BJ (cell line): ENCODE data around the gene NIPBL. TPM values are rescaled to one million over a fixed set of nuclear protein-coding genes. Genes with fewer than 3 reads are reported as not detected.

Experiments used
- CTCF ChIA-PET: fragments of 350-600 bp; formaldehyde crosslinking; extraction: SDS; loops from one replicate; lab custom pipeline; 2021; ENCODE audit warnings: antibody characterized with exemption, inconsistent platforms; lab: Yijun Ruan, JAX
- POLR2A ChIA-PET: fragments of 300-600 bp; sonication (Branson Sonifier 250); formaldehyde crosslinking; extraction: SDS; loops from one replicate; lab custom pipeline; 2021; ENCODE audit warnings: antibody characterized with exemption; lab: Charles Lee
- DNase-seq: peaks from one replicate; pipeline ENCODE4 v3.0.0-alpha.2; 2011; ENCODE audit warnings: low read depth
- H3K27me3 ChIP-seq: 2 replicates; pipeline ENCODE4 v1.6.0; 2011; ENCODE audit warnings: low read length; ENCODE audit not compliant: control insufficient read depth, insufficient read depth
- H3K36me3 ChIP-seq: 2 replicates; pipeline ENCODE4 v1.5.1; 2011; ENCODE audit warnings: low read length; ENCODE audit not compliant: control insufficient read depth, insufficient read depth
- H3K4me3 ChIP-seq: 2 replicates; pipeline ENCODE4 v1.5.1; 2011; ENCODE audit warnings: low read depth, mild to moderate bottlenecking, control low read depth, low read length
- CTCF ChIP-seq: IDR thresholded peaks from 2 replicates; pipeline ENCODE4 v1.5.1; 2011; ENCODE audit warnings: low read depth, mild to moderate bottlenecking, control low read depth, inconsistent platforms, low read length, moderate library complexity; ENCODE audit not compliant: insufficient read depth
- polyA plus RNA-seq: library from polyadenylated mRNA; depleted of rRNA; stranded (reverse); fragments of >200 nt; gene quantifications from 2 replicates; pipeline ENCODE4 v1.2.3, GENCODE V29; 2011

Gene NIPBL
- polyA plus RNA-seq, 1 experiment = 25.6 TPM

- DNase-seq = no peak
- no peak overlapping the region for H3K4me3 ChIP-seq
- ChIA-PET CTCF (interaction anchor here (0.8 to 1.4 kb wide), 2 partner anchors 9 to 17 kb away, joined by 3 to 4 read pairs; no protein-coding TSS in a partner anchor), POLR2A (no interaction called here)
- no peaks in the 10 kb centered on the region for H3K27me3 ChIP-seq
- no peak for TF ChIP-seq CTCF
- H3K36me3 ChIP-seq = peaks cover 3% of the 10 kb centered on the region; the same call in 1 of the 2 replicates
Observed at GRCh38 chr5:37043693-37044092, 167.1 kb downstream of the NIPBL start.

DNA sequence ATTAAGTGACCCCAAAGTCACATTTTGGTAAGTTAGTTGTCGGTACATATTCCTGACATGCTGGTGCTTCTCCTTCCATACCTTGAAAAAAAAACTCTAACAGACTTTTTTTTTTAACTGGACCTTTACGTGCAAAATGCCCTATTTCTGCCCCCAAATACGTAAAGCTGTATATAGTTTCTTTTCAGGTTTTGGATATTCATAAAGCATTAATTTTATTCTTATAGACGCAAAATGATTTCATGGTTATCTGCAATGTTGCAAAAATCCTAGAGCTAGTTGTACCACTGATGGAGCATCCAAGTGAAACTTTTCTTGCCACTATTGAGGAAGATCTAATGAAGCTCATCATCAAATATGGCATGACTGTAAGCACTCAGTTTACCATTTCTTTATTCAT, 167.6 kb downstream of the NIPBL start:
- DNase-seq = no peak
- ChIA-PET POLR2A (no interaction called here), CTCF (interaction anchor here (0.8 to 1.4 kb wide), 2 partner anchors 9 to 16 kb away, joined by 3 to 4 read pairs; no protein-coding TSS in a partner anchor)
- TF ChIP-seq CTCF = no peak
- H3K27me3 ChIP-seq = no peaks in the 10 kb centered on the region
- H3K4me3 ChIP-seq = no peak overlapping the region
- peaks cover 6% of the 10 kb centered on the region; the same call in 1 of the 2 replicates for H3K36me3 ChIP-seq

DNA sequence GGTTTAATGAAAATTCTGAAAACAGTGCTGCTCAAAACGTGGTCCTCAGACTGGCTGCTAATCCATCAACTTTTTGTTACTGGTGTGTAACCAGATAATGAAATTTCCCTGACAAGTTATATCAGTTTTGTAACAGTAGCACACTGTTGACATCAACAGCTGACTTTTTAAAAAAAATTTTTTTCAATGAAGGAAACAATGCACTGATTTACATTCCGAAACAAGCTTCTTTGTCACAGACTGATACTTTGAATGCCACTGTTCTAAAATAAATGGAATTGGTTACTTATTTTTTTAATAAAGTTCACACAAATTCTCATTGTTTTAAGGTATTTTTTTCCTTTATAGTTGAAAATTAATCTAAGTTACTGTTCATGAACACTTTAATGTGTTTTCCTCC, 169.1 kb downstream of the NIPBL start:
- POLR2A ChIA-PET = no interaction called here

GRCh38 chr5:37047947-37048346, 171.4 kb downstream of the NIPBL start:
- no peak for DNase-seq
- Histone ChIP-seq H3K4me3 (no peak overlapping the region), H3K36me3 (peaks cover 8% of the 10 kb centered on the region), H3K27me3 (no peaks in the 10 kb centered on the region)
- POLR2A ChIA-PET = no interaction called here
- CTCF ChIA-PET = no interaction called here
- TF ChIP-seq CTCF = no peak

More for the DNA sequence above, 169.1 kb downstream of the NIPBL start:
- no peak for TF ChIP-seq CTCF
- Histone ChIP-seq H3K27me3 (no peaks in the 10 kb centered on the region), H3K36me3 (peaks cover 6% of the 10 kb centered on the region; the same call in 1 of the 2 replicates), H3K4me3 (no peak overlapping the region)
- DNase-seq = no peak
- CTCF ChIA-PET = interaction anchor here (0.6 kb wide), 1 partner anchor 39 kb away, joined by 3 read pairs; no protein-coding TSS in a partner anchor

DNA sequence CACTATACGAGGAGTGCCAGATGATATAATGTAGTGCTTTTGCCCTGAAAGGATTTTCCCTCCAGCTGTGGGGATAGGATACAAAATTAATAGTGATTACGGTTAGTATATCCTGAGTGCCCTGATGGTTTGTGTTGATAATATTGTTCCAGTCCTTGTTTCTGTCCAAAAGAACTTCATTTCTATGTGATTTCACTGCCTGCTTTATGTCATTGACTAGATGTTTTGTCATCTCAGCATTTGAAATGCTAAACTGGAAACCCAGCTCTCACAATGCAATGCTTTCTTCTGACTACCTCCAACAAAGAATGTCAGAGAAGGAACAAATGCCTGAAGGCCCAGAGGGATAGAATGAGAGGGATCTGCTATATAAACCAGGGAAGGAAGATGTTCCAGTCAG, 177.8 kb downstream of the NIPBL start:
- peaks cover 2% of the 10 kb centered on the region for H3K36me3 ChIP-seq
- CTCF ChIA-PET = no interaction called here
- H3K27me3 ChIP-seq = no peaks in the 10 kb centered on the region
- DNase-seq = no peak
- no peak overlapping the region for H3K4me3 ChIP-seq
- no peak for TF ChIP-seq CTCF
- POLR2A ChIA-PET = interaction anchor here (0.6 kb wide), 1 partner anchor 943 kb away, joined by 4 read pairs; no protein-coding TSS in a partner anchor
